Body of pancreas (tissue), 4 donors: ENCODE data around the gene AGO3.
"Not testable (repeated sequence)": the region's sequence is repeated elsewhere in the genome, so short reads cannot be mapped to it uniquely, and the experiment has no call there.

ENCODE experiments used
- POLR2A ChIP-seq, 3 donors: fragments of 450-650 bp; IDR thresholded peaks; one replicate each; pipeline ENCODE4 v1.6.1; 2016; ENCODE audit warnings: antibody characterized with exemption in 3 of 3, mild to moderate bottlenecking in 2 of 3
- TF ChIP-seq, protein P1 (sequence below), 7 experiments: fragments of 450-650 bp in 4 of 7; fragments of 200-600 bp in 3 of 7; sonication (generic) in 3 of 7; IDR thresholded peaks; one replicate each; pipeline ENCODE4 v1.5.1; 2016 to 2019; ENCODE audit warnings: antibody characterized with exemption in 7 of 7

DNA sequence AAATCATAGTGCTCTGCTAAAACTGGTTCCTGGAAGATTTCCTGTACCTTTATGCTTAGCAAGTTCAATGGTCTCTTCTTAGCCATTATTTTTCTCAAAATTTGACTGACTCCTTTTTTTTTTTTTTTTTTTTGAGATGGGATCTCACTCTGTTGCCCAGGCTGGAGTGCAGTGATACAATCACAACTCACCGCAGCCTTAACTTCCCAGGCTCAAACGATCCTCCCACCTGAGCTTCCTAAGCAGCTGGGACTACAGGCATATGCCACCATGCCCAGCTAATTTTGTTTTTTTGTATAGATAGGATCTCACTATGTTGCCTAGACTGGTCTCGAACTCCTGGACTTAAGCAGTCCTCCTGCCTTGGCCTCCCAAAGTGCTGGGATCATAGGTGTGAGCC, 93.1 kb downstream of the AGO3 start:
- TF ChIP-seq, protein P1, sequence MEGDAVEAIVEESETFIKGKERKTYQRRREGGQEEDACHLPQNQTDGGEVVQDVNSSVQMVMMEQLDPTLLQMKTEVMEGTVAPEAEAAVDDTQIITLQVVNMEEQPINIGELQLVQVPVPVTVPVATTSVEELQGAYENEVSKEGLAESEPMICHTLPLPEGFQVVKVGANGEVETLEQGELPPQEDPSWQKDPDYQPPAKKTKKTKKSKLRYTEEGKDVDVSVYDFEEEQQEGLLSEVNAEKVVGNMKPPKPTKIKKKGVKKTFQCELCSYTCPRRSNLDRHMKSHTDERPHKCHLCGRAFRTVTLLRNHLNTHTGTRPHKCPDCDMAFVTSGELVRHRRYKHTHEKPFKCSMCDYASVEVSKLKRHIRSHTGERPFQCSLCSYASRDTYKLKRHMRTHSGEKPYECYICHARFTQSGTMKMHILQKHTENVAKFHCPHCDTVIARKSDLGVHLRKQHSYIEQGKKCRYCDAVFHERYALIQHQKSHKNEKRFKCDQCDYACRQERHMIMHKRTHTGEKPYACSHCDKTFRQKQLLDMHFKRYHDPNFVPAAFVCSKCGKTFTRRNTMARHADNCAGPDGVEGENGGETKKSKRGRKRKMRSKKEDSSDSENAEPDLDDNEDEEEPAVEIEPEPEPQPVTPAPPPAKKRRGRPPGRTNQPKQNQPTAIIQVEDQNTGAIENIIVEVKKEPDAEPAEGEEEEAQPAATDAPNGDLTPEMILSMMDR (IDR thresholded peaks at IDR 0.05): not testable (repeated sequence)
- not testable (repeated sequence) for TF ChIP-seq POLR2A (IDR thresholded peaks at IDR 0.05)
